Endothelial cell of umbilical vein (primary cell): ENCODE data around the gene TSNAXIP1. TPM values are rescaled to one million over a fixed set of nuclear protein-coding genes. Genes with fewer than 3 reads are reported as not detected.
A peak's percentile ranks its signal among the peaks of the same experiment; 100 is the strongest.

Source experiments
- BruUV-seq: library from RNA; stranded (reverse); fragments of 400-500 nt; replicated peaks from 2 replicates; lab custom pipeline; 2021; lab: Mats Ljungman, UMichigan
- CTCF ChIA-PET: fragments of 300-600, 350-600 bp; sonication (Branson Sonifier 250); formaldehyde crosslinking; loops from one replicate; lab custom pipeline; 2021; ENCODE audit warnings: antibody characterized with exemption, inconsistent platforms; lab: Charles Lee
- POLR2A ChIA-PET: fragments of 300-600, 350-600 bp; sonication (Branson Sonifier 250); formaldehyde crosslinking; loops from one replicate; lab custom pipeline; 2021; ENCODE audit warnings: antibody characterized with exemption, inconsistent platforms; lab: Charles Lee
- DNase-seq: peaks from one replicate; pipeline ENCODE4 v3.0.0-alpha.2; 2011; ENCODE audit warnings: low read depth, low spot score
- FAIRE-seq: peaks from 2 replicates; lab custom pipeline; 2011; peaks lifted over from hg19 to GRCh38; lab: Jason Lieb, UNC
- H2AFZ ChIP-seq: 2 replicates; pipeline ENCODE4 v1.6.0; 2012; ENCODE audit warnings: low read depth, low read length, control low read depth, inconsistent platforms
- H3K27ac ChIP-seq: 2 replicates; pipeline ENCODE4 v1.5.1; 2011; ENCODE audit warnings: low read depth, mild to moderate bottlenecking, control low read depth, low read length, moderate library complexity; ENCODE audit not compliant: insufficient read depth
- H3K27me3 ChIP-seq, 2 experiments: 2 replicates each; pipeline versions ENCODE4 v1.6.0 to v1.6.1; 2011; ENCODE audit warnings: low read length in 2 of 2, mixed read lengths in 1 of 2; ENCODE audit not compliant: control insufficient read depth in 2 of 2, insufficient read depth in 2 of 2
- H3K36me3 ChIP-seq, 2 experiments: 2 replicates in 1 of 2; 3 replicates in 1 of 2; pipeline ENCODE4 v1.5.1; 2011; ENCODE audit warnings: low read length in 2 of 2, mild to moderate bottlenecking in 1 of 2, moderate library complexity in 1 of 2; ENCODE audit not compliant: control insufficient read depth in 2 of 2, insufficient read depth in 2 of 2; ENCODE audit errors: extremely low read depth in 1 of 2
- H3K4me1 ChIP-seq: 3 replicates; pipeline ENCODE4 v1.5.1; 2011; ENCODE audit warnings: mild to moderate bottlenecking, low read length; ENCODE audit not compliant: control insufficient read depth, insufficient read depth; ENCODE audit errors: extremely low read depth
- H3K4me2 ChIP-seq: 2 replicates; pipeline ENCODE4 v1.6.1; 2011; ENCODE audit warnings: low read length, control low read depth, mixed read lengths; ENCODE audit not compliant: insufficient read depth
- H3K4me3 ChIP-seq, 3 experiments: fragments of 200-600 bp in 1 of 3; sonication (generic), shearing (Covaris generic) in 1 of 3; replicated peaks in 1 of 3; 2 replicates each; pipeline ENCODE4 v1.5.1; 2011 to 2016; ENCODE audit warnings: control low read depth in 3 of 3, low read length in 3 of 3, mild to moderate bottlenecking in 2 of 3, inconsistent platforms in 1 of 3, low read depth in 1 of 3, moderate library complexity in 1 of 3; ENCODE audit not compliant: insufficient read depth in 1 of 3
- H3K79me2 ChIP-seq: 2 replicates; pipeline ENCODE4 v1.6.0; 2012; ENCODE audit warnings: low read length, inconsistent platforms; ENCODE audit not compliant: control insufficient read depth, insufficient read depth
- H3K9ac ChIP-seq: replicated peaks from 2 replicates; pipeline ENCODE3; 2011; ENCODE audit warnings: low read length, control low read depth; ENCODE audit not compliant: insufficient read depth; ENCODE audit errors: extremely low read depth
- H3K9me1 ChIP-seq: replicated peaks from 3 replicates; pipeline ENCODE4 v1.6.0; 2011; ENCODE audit warnings: mild to moderate bottlenecking, low read length; ENCODE audit not compliant: control insufficient read depth, insufficient read depth; ENCODE audit errors: extremely low read depth
- H3K9me3 ChIP-seq: replicated peaks from 2 replicates; pipeline ENCODE4 v1.5.1; 2012; ENCODE audit warnings: low read length, inconsistent platforms; ENCODE audit not compliant: control insufficient read depth, insufficient read depth
- H4K20me1 ChIP-seq: replicated peaks from 2 replicates; pipeline ENCODE3; 2011; ENCODE audit warnings: mild to moderate bottlenecking, low read length; ENCODE audit not compliant: control insufficient read depth, insufficient read depth; ENCODE audit errors: extremely low read depth
- CTCF ChIP-seq, 2 donors: IDR thresholded peaks; 1 replicate in 1 of 2; 2 replicates in 1 of 2; pipeline ENCODE4 v1.5.1; 2011; ENCODE audit warnings: low read length in 2 of 2, mild to moderate bottlenecking in 2 of 2, moderate library complexity in 2 of 2, control low read depth in 1 of 2, inconsistent platforms in 1 of 2, low read depth in 1 of 2; ENCODE audit not compliant: insufficient read depth in 1 of 2; ENCODE audit errors: extremely low read depth in 1 of 2
- EZH2 ChIP-seq: IDR thresholded peaks from 2 replicates; pipeline ENCODE4 v1.6.1; 2012; ENCODE audit warnings: borderline replicate concordance, low read depth, mild to moderate bottlenecking, moderate library complexity, low read length, inconsistent platforms; ENCODE audit not compliant: severe bottlenecking
- GATA2 ChIP-seq: IDR thresholded peaks from 2 replicates; pipeline ENCODE4 v1.7.0; 2011; ENCODE audit warnings: low read depth, mild to moderate bottlenecking, moderate library complexity, mixed read lengths, low read length; ENCODE audit not compliant: insufficient read length, insufficient read depth
- MAX ChIP-seq: IDR thresholded peaks from 2 replicates; pipeline ENCODE4 v1.6.1; 2011; ENCODE audit not compliant: insufficient read depth, insufficient read length
- MYC ChIP-seq: IDR thresholded peaks from one replicate; pipeline ENCODE4 v1.6.1; 2011; ENCODE audit warnings: mild to moderate bottlenecking, low read depth, low read length
- POLR2A ChIP-seq: IDR thresholded peaks from 2 replicates; pipeline ENCODE4 v1.6.1; 2012; ENCODE audit warnings: low read depth, mild to moderate bottlenecking, control low read depth, low read length
- dilution Hi-C: fragments of 300-500 bp; cut with MboI; formaldehyde crosslinking; loops from one replicate; pipeline ENCODE4 v1.15.0; 2019; ENCODE audit warnings: low sequenced_read_pairs; ENCODE audit not compliant: extremely low pct_ligation_motif_present
- intact Hi-C: fragments of 100-400 bp; cut with micrococcal nuclease; formaldehyde crosslinking; loops from one replicate; pipeline ENCODE4 v1.10.0; 2022
- polyA plus RNA-seq, 4 experiments: library from polyadenylated mRNA; depleted of rRNA in 3 of 4; stranded (reverse) in 3 of 4; unstranded in 1 of 4; fragments of >200 nt; gene quantifications; 2 replicates each; pipeline versions ENCODE4 v1.2.1 to v1.2.3, GENCODE V29; 2011 to 2012; ENCODE audit warnings: missing spikeins in 1 of 4
- total RNA-seq: library from RNA; stranded (reverse); gene quantifications from 2 replicates; pipeline ENCODE4 v1.2.3, GENCODE V29; 2021

The TSNAXIP1 gene
- total and polyA plus RNA-seq, 2 donors (not counting 3 experiments of a cell fraction or from before 2014, with no cell fraction given): 0.95 to 1.2 TPM

GRCh38 chr16:67846063-67846319 lies 39.3 kb downstream of the TSNAXIP1 start:
- ChIA-PET CTCF (interaction anchor here (0.8 to 4.6 kb wide), 8 partner anchors 12 to 178 kb away, joined by 3 to 32 read pairs (median 6); no protein-coding TSS in a partner anchor), POLR2A (interaction anchor here (1.1 to 1.6 kb wide), 2 partner anchors 27 to 32 kb away, joined by 3 to 4 read pairs; partner anchors contain the start of gene EDC4)
- H3K4me2 ChIP-seq: peak overlapping the region; percentile 79
- TF ChIP-seq POLR2A (no peak), GATA2 (no peak), CTCF (IDR thresholded peaks at IDR 0.05; ENCODE audit: extremely low read depth in 1 of 2, insufficient read depth in 1 of 2, low read depth in 1 of 2, low read length in 2 of 2) (no peak), MYC (no peak), MAX (no peak), EZH2 (no peak)
- peak overlapping the region; percentile 79 for H3K27ac ChIP-seq
- H4K20me1 ChIP-seq: peaks cover 3% of the 10 kb centered on the region
- H3K27me3 ChIP-seq: no peaks in the 10 kb centered on the region
- peaks cover 32% of the 10 kb centered on the region for H3K4me1 ChIP-seq
- H3K9me1 ChIP-seq: no peaks in the 10 kb centered on the region
- intact Hi-C loops: loop anchor here (1.0 to 2.0 kb wide), 4 partner anchors 13 to 173 kb away; partner anchors contain the start of genes EDC4 and PSKH1
- H3K9me3 ChIP-seq: no peaks in the 10 kb centered on the region
- FAIRE-seq: peak; percentile 42
- H3K9ac ChIP-seq: peak overlapping the region; percentile 93
- peaks cover 0 to 3% of the 10 kb centered on the region in 2 experiments for H3K36me3 ChIP-seq
- DNase-seq: no peak
- peak overlapping the region; percentile 53 to 74 (median 71) for H3K4me3 ChIP-seq
- no TSS peak for BruUV-seq
- dilution Hi-C loops: no loop called here
- H3K79me2 ChIP-seq: peaks cover 59% of the 10 kb centered on the region
- H2AFZ ChIP-seq: peak overlapping the region; percentile 74
